ENCODE measurements around the gene MBD2. TPM values are rescaled to one million over a fixed set of nuclear protein-coding genes. Genes with fewer than 3 reads are reported as not detected.
A peak's percentile ranks its signal among the peaks of the same experiment; 100 is the strongest.

MBD2 gene
- total RNA-seq, 1 donor = 35.8 TPM

DNA sequence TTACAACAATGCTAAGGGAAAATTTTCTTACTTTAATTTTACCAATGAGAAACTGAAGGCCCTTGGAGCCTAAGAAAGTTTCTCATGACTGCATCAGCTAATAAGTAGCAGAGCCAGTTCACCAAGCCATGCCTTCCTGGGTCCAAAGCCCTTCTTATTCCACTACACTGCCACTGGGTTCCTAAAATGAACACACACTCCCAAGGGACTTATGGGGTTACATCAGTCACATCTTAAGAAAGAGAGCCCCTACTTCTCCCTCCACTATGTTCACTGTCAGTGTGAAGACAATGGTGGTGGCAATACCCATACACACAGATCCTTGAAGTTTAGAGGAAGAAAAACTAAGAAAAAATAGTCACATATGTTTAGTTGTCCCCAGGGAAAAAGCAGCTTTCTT is 20.6 kb downstream of the MBD2 start:
- no peak overlapping the region for H3K4me3 ChIP-seq (ENCODE audit: low read depth, low read length)
- DNase-seq (ENCODE audit: low read depth) = no peak
- TF ChIP-seq, protein P1, sequence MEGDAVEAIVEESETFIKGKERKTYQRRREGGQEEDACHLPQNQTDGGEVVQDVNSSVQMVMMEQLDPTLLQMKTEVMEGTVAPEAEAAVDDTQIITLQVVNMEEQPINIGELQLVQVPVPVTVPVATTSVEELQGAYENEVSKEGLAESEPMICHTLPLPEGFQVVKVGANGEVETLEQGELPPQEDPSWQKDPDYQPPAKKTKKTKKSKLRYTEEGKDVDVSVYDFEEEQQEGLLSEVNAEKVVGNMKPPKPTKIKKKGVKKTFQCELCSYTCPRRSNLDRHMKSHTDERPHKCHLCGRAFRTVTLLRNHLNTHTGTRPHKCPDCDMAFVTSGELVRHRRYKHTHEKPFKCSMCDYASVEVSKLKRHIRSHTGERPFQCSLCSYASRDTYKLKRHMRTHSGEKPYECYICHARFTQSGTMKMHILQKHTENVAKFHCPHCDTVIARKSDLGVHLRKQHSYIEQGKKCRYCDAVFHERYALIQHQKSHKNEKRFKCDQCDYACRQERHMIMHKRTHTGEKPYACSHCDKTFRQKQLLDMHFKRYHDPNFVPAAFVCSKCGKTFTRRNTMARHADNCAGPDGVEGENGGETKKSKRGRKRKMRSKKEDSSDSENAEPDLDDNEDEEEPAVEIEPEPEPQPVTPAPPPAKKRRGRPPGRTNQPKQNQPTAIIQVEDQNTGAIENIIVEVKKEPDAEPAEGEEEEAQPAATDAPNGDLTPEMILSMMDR (IDR thresholded peaks at IDR 0.05; ENCODE audit: insufficient read depth, low read depth, low read length) = no peak

- no peak overlapping the region for H3K4me3 ChIP-seq (ENCODE audit: low read depth, low read length)
- DNase-seq (ENCODE audit: low read depth) = no peak
- TF ChIP-seq, protein P1 (IDR thresholded peaks at IDR 0.05; ENCODE audit: insufficient read depth, low read depth, low read length) = no peak
Observed at GRCh38 chr18:54202851-54203250, 21.6 kb downstream of the MBD2 start.

GRCh38 chr18:54197747-54198411 is 26.6 kb downstream of the MBD2 start:
- TF ChIP-seq, protein P1 (IDR thresholded peaks at IDR 0.05; ENCODE audit: insufficient read depth, low read depth, low read length) = no peak
- no peak overlapping the region for H3K4me3 ChIP-seq (ENCODE audit: low read depth, low read length)
- no peak for DNase-seq (ENCODE audit: low read depth)

DNA sequence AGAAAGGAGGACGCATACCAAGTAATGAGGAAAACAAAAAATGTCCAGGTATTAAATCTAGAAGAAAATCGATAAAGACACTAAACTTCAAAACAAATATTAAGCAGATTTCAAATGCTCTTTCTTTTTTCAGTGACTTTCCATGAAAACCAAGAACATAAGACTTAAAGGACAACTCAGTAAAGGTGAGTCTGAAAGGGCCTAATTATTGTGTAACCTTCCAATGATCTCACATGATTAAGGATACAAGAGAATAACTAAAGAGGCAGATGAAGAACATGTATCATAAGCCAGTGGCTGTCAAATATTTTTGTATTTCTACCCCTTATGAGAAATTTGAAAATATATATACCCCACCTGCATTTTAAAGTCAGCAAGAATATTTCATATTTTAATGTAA is 30.7 kb downstream of the MBD2 start:
- H3K4me3 ChIP-seq (ENCODE audit: low read depth, low read length) = no peak overlapping the region
- TF ChIP-seq, protein P1 (IDR thresholded peaks at IDR 0.05; ENCODE audit: insufficient read depth, low read depth, low read length) = no peak
- no peak for DNase-seq (ENCODE audit: low read depth)

DNA sequence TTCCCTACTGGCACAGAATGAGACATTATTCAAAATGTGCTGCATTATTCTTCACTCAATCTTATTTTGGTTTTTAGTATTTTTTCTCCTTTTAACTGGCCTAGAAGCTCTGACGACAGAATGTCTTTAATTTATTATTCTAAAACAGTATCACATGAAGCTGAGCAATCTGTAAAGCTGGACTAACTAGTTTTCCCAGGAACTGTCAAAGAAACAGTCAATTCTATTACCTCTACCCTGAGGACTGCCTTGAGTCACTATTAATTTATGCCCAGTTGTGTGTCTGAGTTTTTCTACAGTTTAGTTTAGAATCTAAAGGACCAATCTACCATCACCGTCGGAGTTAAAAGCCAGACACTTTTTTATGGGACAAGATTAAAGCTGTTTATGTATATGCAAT is 31.6 kb downstream of the MBD2 start:
- H3K4me3 ChIP-seq (ENCODE audit: low read depth, low read length) = no peak overlapping the region
- TF ChIP-seq, protein P1 (IDR thresholded peaks at IDR 0.05; ENCODE audit: insufficient read depth, low read depth, low read length) = no peak
- peak; percentile 11 for DNase-seq (ENCODE audit: low read depth)

GRCh38 chr18:54192415-54192814 is 32.1 kb downstream of the MBD2 start:
- H3K4me3 ChIP-seq (ENCODE audit: low read depth, low read length) = no peak overlapping the region
- TF ChIP-seq, protein P1 (IDR thresholded peaks at IDR 0.05; ENCODE audit: insufficient read depth, low read depth, low read length) = no peak
- no peak for DNase-seq (ENCODE audit: low read depth)

DNA sequence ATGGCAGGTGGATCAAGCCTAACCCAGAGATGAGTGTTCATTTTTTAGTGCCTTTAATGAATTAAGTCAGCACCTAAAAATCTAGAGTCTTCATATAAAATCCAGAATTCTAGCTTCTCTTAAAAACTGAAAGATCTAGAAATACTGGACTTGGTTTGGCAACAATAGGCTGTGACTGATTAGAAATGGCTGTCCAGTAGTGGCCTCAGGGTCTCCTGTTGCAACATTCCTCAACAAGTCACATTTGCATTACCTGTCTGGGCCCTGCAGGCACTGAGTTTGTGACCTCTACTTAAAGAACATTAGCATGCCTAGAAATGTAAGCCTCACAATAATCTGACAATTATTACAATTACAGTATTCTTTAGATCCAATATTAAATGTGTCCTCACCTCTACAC is 33.1 kb downstream of the MBD2 start:
- TF ChIP-seq, protein P1 (IDR thresholded peaks at IDR 0.05; ENCODE audit: insufficient read depth, low read depth, low read length) = no peak
- no peak overlapping the region for H3K4me3 ChIP-seq (ENCODE audit: low read depth, low read length)
- no peak for DNase-seq (ENCODE audit: low read depth)
